ENCODE measurements around the gene ZNF780A.

The ZNF780A gene

GRCh38 chr19:40103600-40103999 lies 12.9 kb upstream of the ZNF780A start:
- no peak for TF ChIP-seq CTCF (IDR thresholded peaks at IDR 0.05)
- Histone ChIP-seq H3K27ac (no peak overlapping the region), H3K4me3 (no peak overlapping the region)
- no peak for DNase-seq (ENCODE audit: low spot score)

- H3K27ac ChIP-seq = no peak overlapping the region
- H3K4me3 ChIP-seq = no peak overlapping the region
- TF ChIP-seq CTCF (IDR thresholded peaks at IDR 0.05) = no peak
- DNase-seq (ENCODE audit: low spot score) = no peak
These were observed 11.1 kb upstream of the ZNF780A start for GRCh38 chr19:40101813-40102212.

GRCh38 chr19:40093416-40093815 lies 2.7 kb upstream of the ZNF780A start:
- no peak for DNase-seq (ENCODE audit: low spot score)
- H3K4me3 ChIP-seq = no peak overlapping the region
- no peak overlapping the region for H3K27ac ChIP-seq

GRCh38 chr19:40091205-40092129 lies 724 bp upstream of the ZNF780A start:
- Histone ChIP-seq H3K27ac (peak overlapping the region; percentile 82 to 96), H3K4me3 (peak overlapping the region; percentile 89)
- TF ChIP-seq CTCF (IDR thresholded peaks at IDR 0.05) = no peak
- DNase-seq (ENCODE audit: low spot score) = no peak

More at GRCh38 chr19:40093416-40093815, 2.7 kb upstream of the ZNF780A start:
- TF ChIP-seq CTCF (IDR thresholded peaks at IDR 0.05) = no peak

GRCh38 chr19:40089462-40089861 lies 1.3 kb downstream of the ZNF780A start:
- TF ChIP-seq CTCF (IDR thresholded peaks at IDR 0.05) = no peak
- H3K4me3 ChIP-seq = peak overlapping the region; percentile 89
- no peak for DNase-seq (ENCODE audit: low spot score)
- peak overlapping the region in 1 of 2 donors; percentile 96 for H3K27ac ChIP-seq

GRCh38 chr19:40088299-40089047 lies 2.3 kb downstream of the ZNF780A start:
- TF ChIP-seq CTCF (IDR thresholded peaks at IDR 0.05) = no peak
- DNase-seq (ENCODE audit: low spot score) = no peak
- Histone ChIP-seq H3K27ac (no peak overlapping the region), H3K4me3 (no peak overlapping the region)
